Measurements from ENCODE around the gene AGBL4.
A peak's percentile ranks its signal among the peaks of the same experiment; 100 is the strongest.

AGBL4 gene

GRCh38 chr1:48572646-48573258 lies 1451.0 kb downstream of the AGBL4 start:
- H3K36me3 ChIP-seq (ENCODE audit: insufficient read depth, low read length): no peaks in the 10 kb centered on the region
- TF ChIP-seq EZH2 (IDR thresholded peaks at IDR 0.05; ENCODE audit: borderline replicate concordance, low read depth, low read length, severe bottlenecking) (no peak), CTCF (IDR thresholded peaks at IDR 0.05; ENCODE audit: borderline replicate concordance, extremely low read depth, low read length, poor library complexity, severe bottlenecking) (peak; percentile 63)
- DNase-seq (peak; percentile 18), ATAC-seq (ENCODE audit: insufficient read depth, low read depth) (peak; percentile 65; the same call in 1 of the 3 replicates)
- no peak overlapping the region for H3K27ac ChIP-seq (ENCODE audit: low read length)
- H3K4me3 ChIP-seq (ENCODE audit: low read depth in 1 of 2, low read length in 2 of 2): no peak overlapping the region
- no peaks in the 10 kb centered on the region for H3K79me2 ChIP-seq (ENCODE audit: insufficient read depth, low read length)
- no peak overlapping the region for H2AFZ ChIP-seq (ENCODE audit: low read depth, low read length)
- H3K4me2 ChIP-seq (ENCODE audit: insufficient read depth, low read length): no peak overlapping the region
- H3K9me3 ChIP-seq (ENCODE audit: insufficient read depth, low read length, severe bottlenecking): no peaks in the 10 kb centered on the region
- H3K4me1 ChIP-seq (ENCODE audit: insufficient read depth, low read length): no peaks in the 10 kb centered on the region
- H3K27me3 ChIP-seq (ENCODE audit: insufficient read depth, low read length, poor library complexity): no peaks in the 10 kb centered on the region
- H3K9ac ChIP-seq (ENCODE audit: low read depth, low read length): no peak overlapping the region
- no peaks in the 10 kb centered on the region for H4K20me1 ChIP-seq (ENCODE audit: insufficient read depth, low read length)

- ATAC-seq (ENCODE audit: insufficient read depth, low read depth) (no peak), DNase-seq (no peak)
- Histone ChIP-seq H3K79me2 (ENCODE audit: insufficient read depth, low read length) (no peaks in the 10 kb centered on the region), H4K20me1 (ENCODE audit: insufficient read depth, low read length) (no peaks in the 10 kb centered on the region), H3K4me1 (ENCODE audit: insufficient read depth, low read length) (no peaks in the 10 kb centered on the region), H3K27me3 (ENCODE audit: insufficient read depth, low read length, poor library complexity) (no peaks in the 10 kb centered on the region), H3K9me3 (ENCODE audit: insufficient read depth, low read length, severe bottlenecking) (no peaks in the 10 kb centered on the region), H3K27ac (ENCODE audit: low read length) (no peak overlapping the region), H3K4me2 (ENCODE audit: insufficient read depth, low read length) (no peak overlapping the region), H3K9ac (ENCODE audit: low read depth, low read length) (no peak overlapping the region), H3K4me3 (ENCODE audit: low read depth in 1 of 2, low read length in 2 of 2) (no peak overlapping the region), H2AFZ (ENCODE audit: low read depth, low read length) (no peak overlapping the region), H3K36me3 (ENCODE audit: insufficient read depth, low read length) (no peaks in the 10 kb centered on the region)
- no peak for TF ChIP-seq CTCF (IDR thresholded peaks at IDR 0.05; ENCODE audit: borderline replicate concordance, extremely low read depth, low read length, poor library complexity, severe bottlenecking)
- no peak for TF ChIP-seq EZH2 (IDR thresholded peaks at IDR 0.05; ENCODE audit: borderline replicate concordance, low read depth, low read length, severe bottlenecking)
Observed at GRCh38 chr1:48572134-48572533, 1451.6 kb downstream of the AGBL4 start.

- Histone ChIP-seq H2AFZ (ENCODE audit: low read depth, low read length) (no peak overlapping the region), H3K27me3 (ENCODE audit: insufficient read depth, low read length, poor library complexity) (no peaks in the 10 kb centered on the region), H3K9me3 (ENCODE audit: insufficient read depth, low read length, severe bottlenecking) (no peaks in the 10 kb centered on the region), H4K20me1 (ENCODE audit: insufficient read depth, low read length) (no peaks in the 10 kb centered on the region), H3K27ac (ENCODE audit: low read length) (no peak overlapping the region), H3K9ac (ENCODE audit: low read depth, low read length) (no peak overlapping the region), H3K4me2 (ENCODE audit: insufficient read depth, low read length) (no peak overlapping the region), H3K4me1 (ENCODE audit: insufficient read depth, low read length) (no peaks in the 10 kb centered on the region), H3K4me3 (ENCODE audit: low read depth in 1 of 2, low read length in 2 of 2) (no peak overlapping the region), H3K79me2 (ENCODE audit: insufficient read depth, low read length) (no peaks in the 10 kb centered on the region), H3K36me3 (ENCODE audit: insufficient read depth, low read length) (no peaks in the 10 kb centered on the region)
- TF ChIP-seq EZH2 (IDR thresholded peaks at IDR 0.05; ENCODE audit: borderline replicate concordance, low read depth, low read length, severe bottlenecking): no peak
- no peak for TF ChIP-seq CTCF (IDR thresholded peaks at IDR 0.05; ENCODE audit: borderline replicate concordance, extremely low read depth, low read length, poor library complexity, severe bottlenecking)
- ATAC-seq (ENCODE audit: insufficient read depth, low read depth): no peak
- DNase-seq: no peak
Observed at GRCh38 chr1:48571303-48571987, 1452.3 kb downstream of the AGBL4 start.
